Skeletal muscle cell (primary cell): ENCODE data around the gene TMEM14C.
"Not testable (repeated sequence)": the region's sequence is repeated elsewhere in the genome, so short reads cannot be mapped to it uniquely, and the experiment has no call there.

Experiments
- DNase-seq: peaks from one replicate; pipeline ENCODE4 v3.0.0-alpha.2; 2010; ENCODE audit warnings: low read depth
- H3K4me3 ChIP-seq: 2 replicates; pipeline ENCODE4 v1.5.1; 2011; ENCODE audit warnings: low read depth, mild to moderate bottlenecking, control low read depth, low read length, moderate library complexity

The TMEM14C gene

GRCh38 chr6:10720265-10720959, 2.5 kb upstream of the TMEM14C start:
- peak overlapping the region; percentile 52 for H3K4me3 ChIP-seq
- no peak for DNase-seq

GRCh38 chr6:10720960-10721849, 1.7 kb upstream of the TMEM14C start:
- DNase-seq, result not testable (repeated sequence)
- peak overlapping the region; percentile 52 for H3K4me3 ChIP-seq

DNA sequence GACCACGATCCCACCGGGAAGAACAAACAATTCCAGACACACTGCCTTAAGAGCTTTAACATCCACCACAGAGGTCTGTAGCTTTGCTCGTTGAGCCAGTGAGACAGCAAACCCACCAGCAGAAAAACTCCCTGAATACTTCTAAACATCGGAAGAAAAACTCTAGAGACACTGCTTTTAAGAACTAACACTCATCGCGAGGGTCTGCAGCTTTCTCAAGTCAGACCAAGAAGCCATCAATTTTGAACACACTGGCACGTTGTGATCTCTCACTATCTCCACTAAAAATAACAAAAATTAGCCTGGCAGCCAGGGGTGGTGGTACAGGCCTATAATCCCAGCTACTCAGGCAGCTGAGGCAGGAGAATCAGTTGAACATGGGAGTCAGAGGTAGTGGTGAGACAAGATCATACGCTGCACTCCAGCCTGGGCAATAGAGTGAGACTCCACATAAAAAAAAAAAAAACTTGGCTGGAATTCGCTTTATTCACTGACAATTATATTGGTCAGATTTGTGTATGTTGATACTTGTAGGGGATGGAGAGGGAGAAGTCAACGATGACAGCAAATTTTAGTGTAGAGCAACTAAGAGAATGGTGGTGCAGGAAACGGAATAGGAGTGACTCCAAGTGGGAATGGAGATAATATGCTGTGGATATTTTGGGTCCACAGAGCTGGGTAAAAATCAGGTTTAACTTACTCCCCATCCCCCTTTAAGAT, 860 bp upstream of the TMEM14C start:
- no peak for DNase-seq
- peak overlapping the region; percentile 76 for H3K4me3 ChIP-seq

DNA sequence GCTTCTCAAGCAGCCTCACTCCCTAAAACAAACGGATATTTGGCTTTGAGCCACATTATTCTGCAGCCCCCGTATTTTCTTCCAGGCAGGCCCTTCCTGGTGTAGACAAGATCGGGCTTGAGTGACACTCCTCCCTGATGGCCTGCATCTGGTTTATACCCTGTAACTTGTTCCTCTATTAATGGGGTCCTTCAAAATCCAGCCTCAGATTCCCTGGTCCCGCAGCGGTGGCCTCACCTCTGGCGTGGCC, 375 bp upstream of the TMEM14C start:
- no peak for DNase-seq
- H3K4me3 ChIP-seq, result peak overlapping the region; percentile 76

DNA sequence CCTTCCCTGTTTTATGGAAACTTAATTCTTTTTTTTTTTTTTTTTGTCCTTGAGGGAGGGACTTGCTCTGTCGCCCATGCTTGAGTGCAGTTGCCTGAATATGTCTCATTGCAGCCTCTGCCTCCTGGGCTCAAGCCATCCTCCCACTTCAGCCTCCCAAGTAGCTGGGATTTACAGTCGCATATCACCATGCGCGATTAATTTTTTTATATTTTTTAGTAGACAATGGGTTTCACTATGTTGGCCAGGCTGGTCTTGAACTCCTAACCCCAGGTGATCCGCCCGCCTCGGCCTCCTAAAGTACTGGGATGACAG, 654 bp downstream of the TMEM14C start:
- peak overlapping the region; percentile 76 for H3K4me3 ChIP-seq
- DNase-seq, result no peak

GRCh38 chr6:10725044-10725443, 2.2 kb downstream of the TMEM14C start:
- no peak overlapping the region for H3K4me3 ChIP-seq
- no peak for DNase-seq

DNA sequence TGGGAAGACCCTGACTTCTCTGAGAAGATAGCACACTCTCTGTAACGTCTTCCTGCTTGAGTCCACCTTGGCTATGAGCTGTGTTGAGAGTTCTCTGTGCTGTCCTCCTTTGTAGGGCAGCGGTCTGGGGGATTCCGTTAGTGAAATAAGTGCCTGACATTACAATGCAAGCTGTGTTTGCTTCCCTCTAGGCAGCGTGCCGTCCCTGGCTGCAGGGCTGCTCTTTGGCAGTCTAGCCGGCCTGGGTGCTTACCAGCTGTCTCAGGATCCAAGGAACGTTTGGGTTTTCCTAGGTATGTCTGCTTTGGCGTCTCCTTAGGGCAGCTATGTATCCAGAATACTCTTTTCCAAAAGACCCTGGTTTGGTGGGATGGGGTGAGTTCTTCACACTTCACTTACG, 2.8 kb downstream of the TMEM14C start:
- H3K4me3 ChIP-seq, result no peak overlapping the region
- DNase-seq, result no peak

DNA sequence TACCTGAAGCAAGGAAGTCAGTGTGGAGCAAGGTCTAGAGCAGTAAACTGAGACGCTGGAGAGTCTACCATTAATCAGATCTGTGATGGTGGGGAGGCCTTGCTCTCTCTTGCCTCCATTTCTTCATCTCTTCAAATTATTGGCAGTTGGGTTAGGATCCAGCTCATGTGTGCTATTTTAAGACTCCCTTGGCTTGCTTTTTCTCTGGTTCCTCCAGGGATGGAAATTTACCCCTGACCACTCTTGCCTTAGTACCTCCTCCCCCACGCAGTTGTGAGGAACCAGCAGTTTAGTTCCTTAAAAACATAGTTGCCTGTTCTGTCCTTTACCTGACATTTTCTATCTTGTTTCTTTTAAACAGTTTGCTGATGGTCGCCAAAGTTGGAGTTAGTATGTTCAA, 7.4 kb downstream of the TMEM14C start:
- no peak overlapping the region for H3K4me3 ChIP-seq
- no peak for DNase-seq

GRCh38 chr6:10733151-10733715, 10.4 kb downstream of the TMEM14C start:
- DNase-seq, result peak; percentile 25
- H3K4me3 ChIP-seq, result no peak overlapping the region

GRCh38 chr6:10733863-10734262, 11.0 kb downstream of the TMEM14C start:
- no peak for DNase-seq
- no peak overlapping the region for H3K4me3 ChIP-seq

GRCh38 chr6:10736731-10737130, 13.9 kb downstream of the TMEM14C start:
- DNase-seq, result no peak
- H3K4me3 ChIP-seq, result no peak overlapping the region

DNA sequence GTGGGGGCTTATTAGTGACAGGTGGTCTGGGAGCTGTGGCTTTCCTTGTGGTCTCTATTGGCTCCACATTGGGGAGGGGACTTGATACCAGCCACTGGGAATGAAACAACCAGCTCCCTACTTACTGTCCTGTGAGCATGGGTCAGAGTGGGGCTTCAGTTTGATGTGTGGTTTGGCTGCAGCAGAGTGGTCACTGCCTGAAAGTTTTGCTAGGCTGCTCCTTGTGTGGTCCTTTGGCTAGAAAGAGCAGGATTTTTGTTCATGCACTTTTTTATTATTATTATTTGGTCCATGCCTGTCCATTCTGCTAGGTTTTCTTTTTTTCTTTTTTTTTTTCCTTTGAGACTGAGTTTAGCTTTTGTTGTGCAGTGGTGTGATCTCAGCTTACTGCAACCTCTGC, 17.2 kb downstream of the TMEM14C start:
- DNase-seq, result no peak
- no peak overlapping the region for H3K4me3 ChIP-seq

DNA sequence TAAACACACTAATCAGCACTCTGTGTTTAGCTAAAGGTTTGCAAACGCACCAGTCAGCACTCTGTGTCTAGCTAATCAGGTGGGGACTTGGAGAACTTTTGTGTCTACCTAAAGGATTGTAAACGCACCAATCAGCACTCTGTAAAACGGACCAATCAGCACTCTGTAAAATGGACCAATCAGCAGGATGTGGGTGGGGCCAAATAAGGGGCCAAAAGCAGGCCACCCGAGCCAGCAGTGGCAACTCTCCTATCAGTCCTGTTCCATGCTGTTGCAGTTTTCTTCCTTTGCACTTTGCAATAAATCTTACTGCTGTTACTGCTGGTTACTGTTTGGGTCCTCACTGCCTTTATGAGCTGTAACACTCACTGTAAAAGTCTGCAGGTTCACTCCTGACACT, 18.8 kb downstream of the TMEM14C start:
- DNase-seq, H3K4me3 ChIP-seq: not testable (repeated sequence)

- no peak overlapping the region for H3K4me3 ChIP-seq
- no peak for DNase-seq
Observed at GRCh38 chr6:10742251-10742650, 19.4 kb downstream of the TMEM14C start.

- no peak overlapping the region for H3K4me3 ChIP-seq
- no peak for DNase-seq
Observed at GRCh38 chr6:10743515-10743914, 20.6 kb downstream of the TMEM14C start.

DNA sequence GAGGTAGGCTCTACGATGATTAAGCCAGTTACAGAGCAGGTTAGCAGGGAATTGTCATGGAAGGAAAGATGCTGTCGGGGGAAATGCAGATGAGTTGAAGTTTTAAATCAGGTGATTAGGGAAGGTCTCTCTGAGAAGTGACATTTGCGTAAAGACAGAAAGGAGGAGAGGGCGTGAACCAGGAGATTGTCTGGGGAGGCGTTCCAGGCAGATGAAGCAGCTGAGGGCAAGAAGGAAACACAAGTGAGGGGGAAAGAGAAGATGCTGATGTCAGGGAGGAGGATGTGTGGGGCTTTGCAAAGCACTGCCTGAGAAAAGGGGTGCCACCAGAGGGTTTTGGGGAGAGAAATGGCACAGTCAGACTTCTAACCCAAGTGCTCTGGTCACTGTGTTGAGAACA, 22.2 kb downstream of the TMEM14C start:
- H3K4me3 ChIP-seq, result no peak overlapping the region
- DNase-seq, result no peak

DNA sequence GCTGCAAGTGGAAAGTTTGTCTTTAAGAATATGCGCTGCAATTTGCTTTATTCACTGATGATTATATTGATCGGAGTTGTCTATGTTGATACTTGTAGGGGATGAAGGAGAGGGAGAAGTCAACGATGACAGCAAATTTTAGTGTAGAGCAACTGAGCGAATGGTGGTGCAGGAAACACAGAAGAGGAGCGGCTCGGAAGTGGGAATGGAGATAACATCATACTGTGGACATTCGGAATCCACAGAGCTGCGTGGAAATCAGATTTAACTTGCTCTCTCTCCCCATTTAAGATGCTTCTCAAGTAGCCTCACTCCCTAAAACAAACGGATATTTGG, 24.0 kb downstream of the TMEM14C start:
- DNase-seq, result no peak
- H3K4me3 ChIP-seq, result peak overlapping the region; percentile 87

GRCh38 chr6:10747251-10747972, 24.5 kb downstream of the TMEM14C start, which contains the start of gene TMEM14B:
Gene TMEM14B, plus strand, starts transcription at chr6:10747805. Its CDS starts 1,441 bp downstream, at chr6:10749246.
- H3K4me3 ChIP-seq, result peak within 1 kb of the TSS; percentile 87
- peak; percentile 85 for DNase-seq

DNA sequence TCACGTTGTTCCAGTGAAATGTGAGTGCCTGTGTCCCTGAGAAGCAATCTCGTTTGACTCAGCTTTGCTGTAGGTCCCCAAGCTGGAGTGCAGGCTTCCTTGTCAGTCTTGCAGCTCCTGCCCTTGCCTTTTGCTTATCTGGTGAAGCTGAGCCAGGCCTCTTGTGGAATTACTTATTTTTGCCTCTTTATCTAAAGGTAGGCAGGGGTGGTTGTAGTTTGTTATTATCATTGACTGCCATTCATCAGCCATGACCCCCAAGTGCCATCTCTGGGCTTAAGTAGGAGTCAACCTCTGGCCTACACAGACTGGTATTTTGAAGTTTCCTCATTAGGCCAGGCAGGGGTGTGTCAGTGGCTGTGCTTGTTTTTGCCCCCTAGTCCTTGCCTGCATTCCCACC, 26.9 kb downstream of the TMEM14C start:
- no peak for DNase-seq
- no peak overlapping the region for H3K4me3 ChIP-seq

GRCh38 chr6:10750568-10750967, 27.7 kb downstream of the TMEM14C start:
- not testable (repeated sequence) for H3K4me3 ChIP-seq, DNase-seq
